RPMI8226 (cell line): ENCODE measurements around the gene ITPKB.
"Not testable (repeated sequence)": the region's sequence is repeated elsewhere in the genome, so short reads cannot be mapped to it uniquely, and the experiment has no call there.

Experiments
- DNase-seq: peaks from one replicate; pipeline ENCODE4 v3.0.0-alpha.2; 2015

Gene ITPKB

DNA sequence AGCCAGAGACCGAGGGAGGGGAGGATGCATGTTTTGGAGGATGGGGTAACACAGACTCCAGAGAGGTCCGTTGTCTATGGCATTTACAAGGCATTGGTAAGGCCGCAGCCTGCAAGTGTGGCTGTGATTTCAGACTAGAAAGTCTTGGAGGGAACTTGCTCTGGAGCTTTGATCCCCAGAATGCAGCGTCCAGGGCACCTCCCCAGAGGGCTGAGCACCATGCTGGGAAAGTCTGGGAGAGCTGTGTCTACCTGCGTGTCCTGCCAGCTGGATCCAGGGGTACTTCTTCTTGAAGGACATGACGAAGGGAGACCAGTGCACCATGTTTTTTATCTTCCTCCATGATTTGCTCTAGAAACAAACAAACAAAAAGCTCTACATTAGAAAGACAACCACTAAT is 90.7 kb downstream of the ITPKB start:
- DNase-seq = no peak

DNA sequence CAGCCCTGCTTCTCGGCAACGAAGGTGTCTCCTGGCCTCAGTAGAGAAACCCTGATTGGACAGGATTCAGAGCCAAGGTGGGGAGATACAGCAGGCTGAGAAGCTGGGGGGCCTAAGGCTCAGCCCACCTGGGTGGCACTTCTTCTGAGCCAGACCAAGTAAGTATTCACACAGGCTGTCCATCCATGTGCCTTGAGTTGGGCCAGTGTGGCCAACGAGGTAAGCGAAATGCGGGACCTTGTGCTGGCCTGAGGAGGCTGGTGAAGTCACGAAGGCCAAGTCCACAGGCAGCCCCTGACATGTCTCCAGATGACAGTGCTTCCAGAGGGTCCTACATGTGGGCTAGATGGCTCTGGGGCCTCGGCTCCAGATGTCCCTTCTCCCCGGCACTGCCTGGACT is 91.4 kb downstream of the ITPKB start:
- no peak for DNase-seq

DNA sequence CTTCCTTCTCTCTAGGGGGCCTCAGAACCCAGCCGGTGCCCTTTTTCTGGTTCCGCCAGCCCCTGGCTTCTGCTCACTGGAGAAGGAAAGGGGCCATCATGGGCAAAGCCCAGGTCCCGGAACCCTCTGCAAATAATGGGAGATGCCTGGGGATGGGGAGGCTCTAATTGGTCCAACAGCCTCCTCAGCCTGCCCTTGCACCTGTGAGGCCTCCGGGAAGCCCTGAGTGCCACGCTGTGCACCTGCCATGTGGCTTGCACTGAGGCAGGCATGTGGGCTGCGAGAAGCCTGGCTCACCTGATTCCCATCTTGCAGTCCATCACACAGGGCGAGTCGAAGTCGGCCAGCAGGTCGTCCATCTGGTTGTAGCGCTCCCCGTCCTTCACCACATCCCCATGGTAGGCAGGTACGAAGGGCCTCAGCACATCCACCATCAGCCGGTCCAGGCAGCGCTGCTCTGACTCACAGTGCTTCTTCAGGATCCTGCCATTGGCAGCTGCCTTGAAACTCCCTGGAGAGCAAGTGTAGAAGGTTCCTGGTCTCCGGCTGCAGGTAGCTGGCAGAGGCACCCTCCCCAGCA is 92.1 kb downstream of the ITPKB start:
- no peak for DNase-seq

DNA sequence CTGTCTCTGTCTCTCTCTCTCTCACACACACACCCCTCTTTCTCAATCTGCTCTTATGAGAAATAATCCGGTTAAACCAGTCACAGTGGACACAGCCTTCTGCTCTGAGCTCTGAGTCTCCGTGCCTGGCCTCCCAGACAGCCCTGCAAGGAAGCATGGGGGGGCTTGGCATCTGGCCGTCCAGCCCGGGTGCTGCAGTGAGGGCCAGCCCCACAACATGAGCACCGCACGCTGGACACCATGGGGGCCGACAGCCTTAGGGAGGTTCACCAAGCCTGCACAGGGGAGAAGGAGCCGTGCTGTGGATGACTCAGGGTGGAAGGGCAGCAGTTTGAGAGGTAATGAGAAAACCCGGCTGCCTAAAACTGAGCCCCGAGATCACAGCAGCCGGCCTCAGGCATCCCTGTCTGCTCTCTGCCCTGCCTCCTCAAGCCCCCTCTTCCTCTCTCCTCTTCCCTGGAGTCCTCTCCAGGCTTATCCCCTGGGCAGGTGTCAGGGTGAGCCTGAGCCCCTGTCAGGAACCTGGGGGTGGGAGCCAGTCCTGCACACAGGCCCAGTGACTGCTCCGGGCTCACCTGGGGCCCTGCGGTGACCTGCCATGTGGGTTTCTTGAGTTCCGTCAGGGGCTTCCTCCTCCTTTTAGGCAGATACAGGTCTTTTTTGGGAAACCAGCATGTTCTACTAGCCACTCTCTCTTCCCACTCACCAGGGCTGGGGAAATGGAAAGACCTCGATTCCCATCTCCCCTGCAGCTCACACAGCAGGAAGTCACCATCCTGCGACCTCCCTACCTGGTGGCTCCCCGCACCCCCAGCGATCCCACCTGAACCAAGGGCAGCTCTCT is 92.8 kb downstream of the ITPKB start:
- no peak for DNase-seq

DNA sequence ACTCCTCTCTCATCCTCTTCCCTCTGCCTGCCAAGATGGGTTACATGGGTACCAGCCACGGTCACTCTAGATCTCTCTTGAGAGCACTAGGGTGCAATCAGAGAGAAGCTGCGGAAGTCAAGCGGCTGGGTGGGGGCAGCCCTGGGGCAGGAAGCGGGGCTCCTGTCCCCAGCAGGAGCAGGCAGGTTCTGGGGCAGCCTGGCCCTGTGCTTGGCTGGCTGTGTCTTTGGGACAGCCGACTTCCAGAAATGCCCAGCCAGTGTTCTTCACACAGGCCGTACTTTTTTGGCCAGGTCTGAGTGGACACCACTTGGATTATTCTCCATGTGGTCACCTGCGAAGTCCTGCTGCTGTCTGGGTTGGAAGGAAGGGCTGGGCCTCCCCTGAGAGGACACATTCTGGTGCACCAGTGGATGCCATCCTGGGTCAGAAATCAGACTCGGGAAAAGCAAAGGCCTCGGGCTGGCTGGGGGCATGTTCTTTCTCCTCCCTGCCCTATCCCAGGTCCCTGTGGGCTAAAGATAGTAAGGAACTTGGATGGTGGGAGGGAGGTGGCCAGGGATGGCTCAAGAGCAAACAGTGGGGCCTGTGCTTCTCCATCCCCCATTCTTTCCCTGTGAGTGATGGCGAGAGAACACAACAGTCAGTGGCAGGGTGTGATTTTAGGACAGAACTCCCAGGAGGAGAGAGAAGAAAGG is 93.7 kb downstream of the ITPKB start:
- DNase-seq = no peak

DNA sequence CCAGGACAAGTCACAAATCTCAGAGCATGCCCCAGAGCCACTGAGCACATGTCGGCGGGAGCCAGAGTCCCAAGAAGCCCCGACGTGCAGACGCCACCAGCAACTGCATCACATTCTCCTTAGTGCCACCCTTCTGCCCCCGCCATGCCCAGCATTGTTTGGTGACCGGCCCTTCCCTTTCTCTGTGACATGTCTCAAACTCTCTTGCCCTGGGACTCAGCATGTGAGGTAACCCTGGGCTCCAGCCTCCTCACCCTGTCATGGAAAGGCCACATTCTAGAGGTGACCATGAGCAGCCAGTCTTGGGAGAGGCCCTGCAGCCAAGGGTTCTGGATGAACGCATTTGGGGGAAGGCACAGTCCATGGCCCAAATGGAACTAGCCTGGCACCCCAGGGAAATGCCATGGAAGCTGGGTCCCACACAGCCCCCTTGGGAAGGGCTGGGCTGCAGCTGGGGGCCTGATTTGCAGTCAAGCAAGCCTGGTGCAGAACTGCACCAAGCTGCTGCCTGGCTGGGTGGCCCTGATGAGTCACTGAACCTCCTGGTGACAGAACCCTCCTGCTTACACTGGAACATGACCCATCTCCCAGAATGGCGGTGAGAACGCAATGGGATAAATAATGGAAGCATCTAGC is 94.4 kb downstream of the ITPKB start:
- no peak for DNase-seq

DNA sequence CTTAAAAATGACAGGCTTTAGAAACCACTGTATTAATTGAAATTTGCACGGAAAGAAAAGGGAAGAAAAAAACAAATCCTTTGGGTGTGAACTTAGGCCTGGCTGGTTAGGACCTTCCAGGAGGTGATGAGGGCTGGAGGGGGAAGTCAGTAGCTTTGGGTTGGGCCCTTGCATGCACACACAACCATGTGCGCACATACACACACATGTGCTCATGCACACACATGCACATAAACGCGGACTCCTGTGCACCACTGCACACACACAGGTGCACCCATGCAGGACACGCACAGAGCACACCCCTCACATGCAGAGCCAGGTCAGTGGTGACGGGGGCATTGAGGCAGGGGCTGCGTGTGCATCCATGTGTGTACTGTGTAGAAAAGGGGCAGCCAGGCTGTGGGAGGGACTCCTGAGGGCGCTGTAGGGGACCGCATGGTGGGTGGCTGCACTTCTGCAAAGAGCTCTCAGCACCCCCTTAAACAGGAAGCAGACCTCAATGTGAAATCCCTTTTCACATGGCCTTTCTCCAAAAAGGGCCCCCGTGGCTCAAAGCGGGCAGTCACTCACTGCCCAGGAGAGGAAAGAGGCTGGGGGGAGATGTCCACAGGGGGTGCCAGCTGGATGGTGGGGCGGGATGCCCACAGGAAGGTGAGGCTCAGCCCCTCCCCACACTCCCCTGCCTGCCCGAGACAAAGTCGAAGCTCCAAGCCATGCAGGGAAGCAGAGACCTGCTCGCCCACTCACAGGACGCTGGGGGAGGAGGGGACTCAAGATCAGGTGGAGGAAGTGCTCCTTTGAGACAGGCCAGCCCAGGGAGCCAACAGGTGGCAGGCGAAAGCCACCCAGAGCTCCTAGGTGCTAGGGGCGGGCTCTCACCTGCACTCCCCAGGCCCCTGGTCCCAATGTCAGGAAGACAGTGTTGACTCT is 95.2 kb downstream of the ITPKB start:
- no peak for DNase-seq

DNA sequence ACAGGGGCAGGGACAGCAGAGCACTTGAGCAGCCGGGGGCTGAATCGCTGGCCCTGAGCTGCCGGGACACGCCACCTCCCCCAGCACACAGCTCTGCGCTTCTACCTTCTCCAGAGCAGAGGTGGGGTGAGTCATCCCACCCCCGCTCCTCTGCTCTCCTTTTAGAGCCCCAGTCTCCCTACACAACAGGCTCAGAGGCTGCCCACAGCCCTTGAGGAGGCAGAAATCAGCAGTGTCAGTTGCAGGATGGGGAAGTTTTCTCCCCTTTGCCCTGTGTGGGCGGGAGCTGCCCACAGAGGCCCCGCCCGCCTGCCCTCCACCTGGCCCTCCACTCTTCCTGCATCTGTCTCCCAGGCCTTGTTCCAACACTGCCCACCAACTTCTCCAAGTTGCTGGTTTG is 95.9 kb downstream of the ITPKB start:
- no peak for DNase-seq

DNA sequence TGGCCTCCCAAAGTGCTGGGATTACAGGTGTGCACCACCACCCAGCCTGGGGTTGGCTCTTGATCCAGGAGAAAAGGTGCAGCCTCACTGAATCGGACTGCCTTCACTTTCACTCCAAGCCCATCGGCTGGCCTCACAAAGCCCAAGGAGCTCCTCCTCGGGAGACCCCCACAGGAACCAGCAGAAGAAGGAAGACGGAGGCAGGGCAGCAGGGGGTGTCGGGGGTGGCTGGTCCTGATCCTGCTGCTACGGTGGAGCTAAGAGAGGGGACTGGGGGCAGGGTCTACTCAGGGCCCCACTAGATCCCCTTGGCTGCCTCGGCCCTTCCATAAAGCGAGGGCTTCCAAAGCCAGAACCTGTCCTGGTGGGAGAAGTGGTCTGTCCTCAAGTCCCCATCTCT is 96.7 kb downstream of the ITPKB start:
- no peak for DNase-seq

DNA sequence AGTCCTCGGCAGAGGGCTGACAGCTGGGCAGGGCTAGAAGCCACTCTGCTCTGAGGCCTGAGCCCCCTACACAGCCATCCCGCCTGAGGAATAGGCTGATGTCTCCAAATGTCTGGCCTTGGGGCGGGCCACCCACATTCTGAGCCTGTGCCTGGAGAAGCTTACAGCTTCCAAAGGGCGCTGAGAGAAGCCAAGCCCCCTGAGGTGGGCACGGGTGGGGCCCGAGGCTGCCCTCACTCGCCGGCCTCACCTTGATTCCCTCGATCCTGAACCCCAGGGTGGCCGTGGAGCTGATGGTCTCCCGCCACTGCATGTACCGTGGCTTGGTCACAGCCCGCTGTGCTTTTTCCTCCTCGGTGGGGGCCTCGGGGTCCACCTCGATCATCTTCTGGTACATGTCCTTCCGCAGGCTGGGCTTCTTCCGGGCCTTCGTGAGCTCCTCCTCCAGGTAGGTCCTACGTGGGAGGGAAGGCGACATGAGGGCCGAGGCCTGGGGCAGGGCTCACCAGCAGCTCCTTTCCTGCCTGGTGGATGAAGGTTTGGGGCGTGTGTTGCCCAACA is 97.3 kb downstream of the ITPKB start:
- no peak for DNase-seq

DNA sequence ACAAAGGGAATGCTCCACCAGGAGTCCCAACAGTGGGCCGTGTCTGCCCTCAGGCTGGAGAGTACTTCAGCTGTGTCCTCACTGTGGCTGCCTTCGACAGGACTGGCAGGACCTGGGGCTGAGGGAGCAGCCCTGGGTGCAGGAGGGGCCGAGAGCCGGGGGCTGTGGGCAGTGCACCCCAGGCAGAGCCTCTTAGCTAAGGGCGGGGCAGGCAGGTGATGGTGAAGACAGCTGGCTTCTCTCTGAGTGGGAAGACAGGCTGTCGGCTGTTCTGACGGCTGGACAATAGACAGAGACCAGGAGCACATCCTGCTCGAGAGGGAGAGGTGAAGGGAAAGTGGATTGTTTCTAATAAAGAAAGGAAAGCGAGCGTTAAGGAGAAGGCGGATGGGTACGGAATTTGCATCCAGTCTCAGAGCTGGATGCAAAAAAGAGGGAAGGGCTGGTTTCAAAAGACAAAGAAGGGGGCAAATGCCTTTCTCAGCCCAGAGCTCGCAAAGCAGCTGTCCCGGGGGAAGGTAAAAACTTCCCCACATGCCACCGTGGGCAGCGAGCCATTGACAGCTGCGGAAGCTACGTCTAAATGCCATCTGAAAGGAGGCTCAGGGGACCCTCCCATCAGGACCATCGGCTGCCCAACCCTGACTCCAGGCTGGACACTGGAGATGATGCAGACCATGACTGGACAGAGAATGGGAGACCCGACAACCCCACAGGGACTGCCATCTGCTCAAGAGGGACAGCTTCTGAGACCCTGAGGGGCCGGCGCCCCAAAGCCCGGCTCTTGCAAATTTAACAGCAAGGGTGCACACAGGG is 98.6 kb downstream of the ITPKB start:
- no peak for DNase-seq

DNA sequence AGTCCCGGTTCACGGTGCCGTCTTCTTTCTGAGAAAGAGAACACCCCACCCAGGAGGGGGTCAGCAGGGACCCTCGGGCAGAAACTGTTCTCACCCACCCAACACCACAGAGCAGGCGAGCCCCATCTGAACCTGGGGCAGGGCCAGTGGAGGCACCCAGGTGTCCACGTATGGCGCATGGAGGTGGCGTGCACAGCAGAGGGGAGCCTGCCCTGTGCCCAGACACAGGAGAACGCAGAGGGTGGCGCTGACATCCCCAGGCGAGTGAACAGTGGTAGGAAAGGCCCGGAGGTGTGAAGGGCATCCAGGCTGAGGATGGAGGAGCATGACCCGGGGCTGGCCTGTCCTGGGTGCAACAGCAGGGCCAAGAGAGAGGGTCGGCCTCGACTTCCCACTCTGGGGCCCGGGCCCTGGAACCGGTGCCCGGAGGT is 99.4 kb downstream of the ITPKB start:
- no peak for DNase-seq

DNA sequence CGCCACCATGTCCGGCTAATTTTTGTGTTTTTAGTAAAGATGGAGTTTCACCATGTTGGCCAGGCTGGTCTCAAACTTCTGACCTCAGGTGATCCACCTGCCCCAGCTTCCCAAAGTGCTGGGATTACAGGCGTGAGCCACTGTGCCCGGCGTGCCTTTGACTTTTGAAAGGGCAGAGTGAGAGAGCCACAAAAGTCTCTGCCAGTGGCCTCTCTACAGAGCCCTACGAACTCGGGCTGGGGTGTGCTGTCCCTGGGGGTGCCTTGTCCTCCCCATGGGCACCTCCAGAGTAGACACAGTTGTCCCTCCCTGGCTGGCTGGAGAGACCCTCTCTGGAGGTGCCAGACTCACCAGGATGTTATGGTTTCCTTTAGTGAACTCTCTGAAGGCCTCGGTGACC is 99.9 kb downstream of the ITPKB start:
- not testable (repeated sequence) for DNase-seq

DNA sequence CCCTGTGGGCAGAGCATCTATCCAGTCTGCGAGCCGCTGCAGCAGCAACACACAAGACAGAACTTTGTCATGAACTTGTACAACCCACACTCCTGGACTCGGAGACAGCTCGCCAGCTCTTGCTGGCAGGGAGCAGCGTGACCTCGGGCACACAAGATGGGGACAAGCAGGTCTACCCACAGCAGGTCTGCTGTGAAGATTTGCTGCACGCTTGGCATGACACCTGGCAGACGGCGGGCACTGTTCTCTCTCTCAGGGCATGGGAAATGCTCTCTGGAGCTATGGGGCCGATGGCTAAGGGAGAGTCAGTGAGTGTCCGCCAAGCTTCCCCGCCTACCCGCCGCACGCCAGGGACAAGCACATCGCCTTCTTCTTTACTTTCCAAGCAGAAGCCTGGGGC is 100.5 kb downstream of the ITPKB start:
- no peak for DNase-seq

DNA sequence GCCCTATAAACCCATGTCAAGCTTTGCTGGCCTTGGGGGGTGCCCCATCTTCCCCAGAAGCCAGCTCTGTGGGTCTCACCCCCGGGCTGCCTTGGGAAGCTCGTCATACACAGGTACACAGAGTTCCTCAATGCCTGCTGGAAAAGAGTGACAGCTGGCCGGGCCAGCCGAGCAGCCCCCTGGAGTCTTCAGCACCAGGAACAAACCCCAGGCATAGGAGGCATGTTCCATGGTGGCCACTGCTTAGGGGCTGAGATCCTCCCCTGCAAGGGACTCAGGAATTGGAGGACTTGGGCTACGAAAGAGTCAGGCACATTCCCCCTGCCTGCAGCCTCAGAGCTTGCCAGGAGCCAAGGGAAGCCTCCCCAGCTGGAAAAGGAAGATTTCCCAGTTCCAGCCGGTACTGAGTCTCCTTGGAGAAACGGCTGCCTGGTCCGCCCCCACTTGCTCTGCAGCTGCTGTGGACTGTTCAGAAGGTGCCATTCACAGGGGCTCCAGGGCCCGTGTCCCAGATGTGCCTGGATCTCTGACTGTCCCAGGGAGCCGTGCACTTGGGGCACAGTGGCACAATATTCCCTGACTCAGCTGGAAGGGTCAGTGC is 101.0 kb downstream of the ITPKB start:
- DNase-seq = no peak

DNA sequence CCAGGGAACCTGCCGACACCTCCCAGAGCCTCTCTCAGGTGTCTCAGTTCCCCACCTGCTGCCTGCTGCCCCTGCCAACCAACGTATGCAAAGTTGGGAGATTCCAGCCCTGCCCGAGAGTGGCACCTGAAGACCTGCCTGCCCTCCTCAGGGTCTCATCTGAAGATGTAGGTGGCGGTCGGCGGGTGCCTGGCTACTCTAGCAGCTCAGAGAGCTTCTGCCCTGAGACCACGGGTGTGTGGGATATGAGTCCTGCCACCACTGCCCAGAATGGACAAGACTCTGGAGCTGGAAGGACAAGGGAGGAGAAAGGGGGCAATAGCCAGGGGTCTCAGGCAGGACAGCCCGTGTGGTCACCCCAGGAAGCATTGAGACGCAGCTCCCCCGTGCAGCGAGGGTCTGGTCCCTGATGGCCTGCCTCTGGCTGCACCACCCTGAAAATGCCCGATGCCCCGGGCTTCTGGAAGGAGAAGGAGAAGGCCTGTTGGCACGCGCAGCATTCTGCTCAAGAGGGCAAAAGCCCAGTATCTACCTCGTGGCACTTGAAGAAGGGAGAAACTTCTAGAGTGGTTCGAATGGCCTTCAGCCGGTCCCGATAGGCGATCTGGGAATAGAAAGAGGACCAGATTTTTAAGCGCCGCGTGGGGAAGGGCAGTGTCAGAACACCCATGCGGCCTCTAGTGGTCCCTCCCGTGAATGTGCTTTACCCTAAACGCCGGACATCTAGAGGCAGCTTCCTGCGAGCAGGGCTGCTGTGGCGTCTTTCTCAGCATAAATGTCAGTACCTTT is 101.7 kb downstream of the ITPKB start:
- DNase-seq = no peak

DNA sequence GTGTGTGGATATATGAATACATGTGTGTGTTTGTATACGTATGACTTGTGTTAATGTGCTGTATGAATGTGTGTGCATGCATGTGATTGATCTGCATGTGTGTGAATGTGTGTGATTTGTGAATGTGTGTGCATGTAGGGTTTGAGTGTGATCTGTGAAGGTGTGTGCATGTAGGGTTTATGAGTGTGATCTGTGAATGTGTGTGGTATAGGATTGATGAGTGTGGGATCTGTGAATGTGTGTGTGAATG is 102.3 kb downstream of the ITPKB start:
- DNase-seq = no peak

DNA sequence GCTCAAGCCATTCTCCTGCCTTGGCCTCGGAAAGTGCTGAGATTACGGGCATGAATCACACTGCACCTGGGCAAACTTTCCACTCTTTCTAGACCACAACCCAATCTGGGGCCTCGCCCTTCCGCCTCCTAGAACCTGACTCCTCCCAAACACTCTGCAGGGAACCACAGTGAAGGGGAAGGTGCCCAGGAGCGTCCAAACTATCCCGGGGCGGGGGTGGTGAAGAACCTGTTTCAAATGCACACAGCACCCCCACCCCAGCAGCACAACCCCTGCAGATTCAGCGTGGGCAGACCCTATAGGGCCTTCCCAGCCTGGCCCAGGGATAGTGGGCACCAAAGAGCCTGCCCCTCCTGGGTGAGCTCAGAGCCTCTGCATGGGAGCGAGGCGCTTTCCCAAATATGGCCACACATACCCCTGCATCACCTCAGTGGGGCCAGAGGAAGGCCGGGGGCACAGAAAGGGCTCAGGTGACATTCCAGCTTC is 103.6 kb downstream of the ITPKB start:
- DNase-seq = peak; percentile 85

DNA sequence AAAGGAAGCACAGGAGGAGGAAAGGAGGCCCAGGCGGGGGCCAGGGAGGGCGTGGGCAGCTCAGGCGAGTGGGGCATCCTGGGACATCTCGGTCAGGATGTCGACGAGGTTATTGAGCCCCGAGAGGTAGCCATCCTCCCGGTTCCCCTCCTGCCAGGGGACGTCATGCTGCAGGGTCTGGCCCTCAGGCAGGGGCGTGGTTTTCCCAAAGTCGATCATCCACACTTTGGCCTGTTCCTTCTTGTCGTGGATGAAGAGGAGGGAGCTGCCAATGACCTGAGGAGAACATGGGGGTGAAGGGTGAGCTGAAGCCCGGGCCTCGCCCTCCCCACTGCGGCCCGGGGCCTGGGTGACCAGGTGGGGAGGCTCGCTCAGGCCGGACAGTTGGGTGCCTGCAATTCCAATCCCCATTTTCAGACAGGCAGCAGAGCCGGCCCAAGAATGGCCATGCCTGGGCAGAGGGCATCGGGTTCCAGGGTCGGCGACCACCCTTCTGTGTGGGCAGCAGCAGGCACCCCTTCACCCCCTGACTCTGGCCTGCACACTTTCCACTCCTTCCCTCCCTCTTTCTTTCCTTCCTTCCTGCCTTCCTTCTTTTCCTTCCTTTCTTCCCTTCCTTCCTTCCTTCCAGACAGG is 104.4 kb downstream of the ITPKB start:
- DNase-seq = no peak

DNA sequence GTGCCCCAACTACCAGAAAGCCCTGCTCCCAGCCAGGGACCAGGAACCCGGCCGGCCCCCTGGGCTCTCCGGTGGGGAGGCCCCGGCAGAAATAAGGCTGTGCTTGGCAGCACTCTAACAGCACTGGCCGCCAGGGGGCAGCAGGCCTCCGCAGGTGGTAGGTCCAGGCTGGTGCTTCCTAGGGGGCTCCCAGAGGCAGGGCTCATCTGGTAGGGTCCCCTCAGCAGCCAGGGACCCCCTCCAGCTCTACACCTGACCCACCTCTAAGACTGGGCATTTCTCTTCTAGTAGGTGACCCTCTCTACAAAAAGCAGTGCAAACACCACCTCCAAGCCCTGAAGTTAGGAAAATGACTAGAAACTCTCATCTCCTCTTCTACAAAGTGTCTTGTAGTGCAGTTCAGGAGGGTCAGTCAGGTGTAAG is 104.9 kb downstream of the ITPKB start:
- DNase-seq = peak; percentile 79
